Erythroblast (primary cell): ENCODE data around the gene MACROD2.
"Not testable (repeated sequence)": the region's sequence is repeated elsewhere in the genome, so short reads cannot be mapped to it uniquely, and the experiment has no call there.

Experiments used
- DNase-seq, 2 experiments: peaks; one replicate each; lab custom pipeline; 2025; lab: John Stamatoyannopoulos, UW
- GATA1 ChIP-seq: IDR thresholded peaks from 2 replicates; pipeline ENCODE4 v1.6.1; 2011; ENCODE audit warnings: low read depth, mild to moderate bottlenecking, control low read depth, low read length, moderate library complexity
- POLR2A ChIP-seq: IDR thresholded peaks from 2 replicates; pipeline ENCODE4 v1.6.1; 2011; ENCODE audit warnings: mild to moderate bottlenecking, low read length

Gene MACROD2

DNA sequence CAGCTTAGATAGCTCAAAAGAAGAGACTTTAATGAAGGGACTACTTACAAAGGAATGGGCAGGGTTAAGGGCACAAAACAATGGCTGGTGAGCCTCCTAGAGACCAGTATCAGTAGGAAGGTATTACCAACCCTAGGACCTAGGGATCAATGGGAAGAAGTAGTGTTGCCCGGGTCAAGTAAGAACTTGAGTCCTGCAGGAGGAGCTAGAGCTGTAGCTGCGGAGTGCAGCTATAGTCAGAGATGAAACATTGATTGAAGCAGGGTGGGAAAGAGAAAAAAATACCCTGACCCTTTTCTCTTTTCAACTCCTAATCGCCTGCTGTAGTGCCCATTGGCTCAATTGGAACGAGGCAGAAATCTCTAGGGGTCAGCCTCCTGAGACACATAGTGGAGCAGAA, 198.1 kb downstream of the MACROD2 start:
- no peak for TF ChIP-seq GATA1
- no peak for TF ChIP-seq POLR2A
- DNase-seq: no peak

DNA sequence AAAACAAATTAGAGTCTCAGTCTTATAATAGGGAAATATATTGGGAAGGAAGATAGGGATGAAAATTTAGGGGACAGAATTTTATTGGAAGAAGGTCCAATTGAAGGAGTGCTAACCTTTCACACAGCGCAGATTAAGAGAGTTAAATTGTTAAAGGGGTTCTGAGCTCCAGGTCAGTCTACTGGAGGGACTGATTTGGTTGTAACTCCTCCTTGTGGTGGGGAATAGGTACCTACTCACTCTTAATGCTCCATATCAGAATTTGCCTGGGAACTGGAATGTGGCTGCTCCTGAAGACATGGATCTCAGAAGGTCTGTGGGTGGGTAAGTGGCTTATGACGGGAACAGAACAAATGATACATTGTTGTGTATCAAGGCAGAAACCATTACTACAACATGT, 198.6 kb downstream of the MACROD2 start:
- TF ChIP-seq POLR2A (no peak), GATA1 (no peak)
- DNase-seq: no peak

DNA sequence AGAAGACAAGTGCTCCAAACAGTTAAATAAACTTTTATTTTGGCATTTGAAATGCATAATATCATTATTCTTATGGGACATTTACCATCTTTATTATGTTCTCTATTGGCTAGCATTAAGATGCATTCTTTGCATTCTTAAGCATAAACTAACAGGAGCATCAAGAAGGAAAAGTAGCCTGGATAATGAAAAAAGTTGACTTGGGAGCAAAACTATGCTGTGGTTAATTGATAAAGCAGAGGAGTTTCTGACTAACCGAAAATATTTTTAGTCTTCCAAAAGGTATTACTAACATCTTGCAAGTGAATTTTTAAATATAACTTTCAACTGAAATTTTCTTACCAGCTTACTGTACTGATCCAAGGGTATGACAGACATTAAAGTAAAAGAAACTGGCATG, 201.8 kb downstream of the MACROD2 start:
- TF ChIP-seq POLR2A (no peak), GATA1 (no peak)
- no peak for DNase-seq

GRCh38 chr20:14198416-14198815, 203.1 kb downstream of the MACROD2 start:
- no peak for TF ChIP-seq POLR2A
- TF ChIP-seq GATA1: no peak
- no peak for DNase-seq

GRCh38 chr20:14199111-14199510, 203.8 kb downstream of the MACROD2 start:
- no peak for DNase-seq
- no peak for TF ChIP-seq POLR2A

GRCh38 chr20:14203657-14204056, 208.3 kb downstream of the MACROD2 start:
- TF ChIP-seq POLR2A (no peak), GATA1 (no peak)

GRCh38 chr20:14207591-14207990, 212.3 kb downstream of the MACROD2 start:
- no peak for TF ChIP-seq POLR2A
- TF ChIP-seq GATA1: no peak
- no peak for DNase-seq

More at GRCh38 chr20:14203657-14204056, 208.3 kb downstream of the MACROD2 start:
- no peak for DNase-seq

DNA sequence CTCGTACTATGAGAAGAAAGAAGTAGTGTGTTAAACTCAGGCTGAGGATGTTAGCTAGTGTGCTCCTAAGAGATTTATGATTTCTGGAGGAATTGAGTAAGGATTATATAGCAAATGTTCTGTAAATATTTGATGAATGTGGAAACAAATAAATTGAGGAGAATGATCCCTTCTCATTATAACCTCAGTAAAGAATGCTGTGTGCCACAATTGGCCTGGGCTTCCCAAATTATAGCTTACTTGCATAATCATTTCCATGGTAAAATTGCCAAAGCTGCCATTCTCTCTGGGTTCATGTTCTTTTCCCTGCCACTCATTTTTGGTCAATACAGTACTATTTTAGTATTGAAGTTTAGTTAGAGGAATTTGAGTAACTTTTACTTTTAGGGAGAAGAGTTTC, 213.6 kb downstream of the MACROD2 start:
- TF ChIP-seq GATA1 (no peak), POLR2A (no peak)
- DNase-seq: no peak

GRCh38 chr20:14210146-14210545, 214.8 kb downstream of the MACROD2 start:
- no peak for DNase-seq
- TF ChIP-seq POLR2A: no peak
- TF ChIP-seq GATA1: no peak

DNA sequence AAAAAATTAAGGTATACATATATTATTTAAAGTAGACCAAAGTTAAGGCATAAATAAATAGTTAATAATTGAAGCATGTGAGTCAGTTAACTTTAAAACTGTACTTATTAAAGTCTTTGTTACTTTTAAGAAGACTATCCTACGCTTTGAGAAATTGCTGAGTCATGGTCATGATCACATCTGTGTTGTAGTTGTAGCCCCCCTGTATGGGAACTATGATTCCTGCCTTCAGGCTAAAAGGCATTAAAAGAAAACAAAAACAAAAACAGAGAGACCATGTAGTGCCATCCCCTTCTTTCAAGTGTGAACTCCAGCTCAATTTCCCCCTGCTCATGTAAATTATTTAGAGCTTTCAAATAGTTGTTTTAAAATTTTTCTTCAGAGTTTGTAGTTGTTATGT, 218.7 kb downstream of the MACROD2 start:
- TF ChIP-seq POLR2A (no peak), GATA1 (no peak)
- no peak for DNase-seq

GRCh38 chr20:14215880-14216279, 220.6 kb downstream of the MACROD2 start:
- not testable (repeated sequence) for DNase-seq

- no peak for DNase-seq
- no peak for TF ChIP-seq POLR2A
- no peak for TF ChIP-seq GATA1
These were observed 224.6 kb downstream of the MACROD2 start for GRCh38 chr20:14219801-14220461.

DNA sequence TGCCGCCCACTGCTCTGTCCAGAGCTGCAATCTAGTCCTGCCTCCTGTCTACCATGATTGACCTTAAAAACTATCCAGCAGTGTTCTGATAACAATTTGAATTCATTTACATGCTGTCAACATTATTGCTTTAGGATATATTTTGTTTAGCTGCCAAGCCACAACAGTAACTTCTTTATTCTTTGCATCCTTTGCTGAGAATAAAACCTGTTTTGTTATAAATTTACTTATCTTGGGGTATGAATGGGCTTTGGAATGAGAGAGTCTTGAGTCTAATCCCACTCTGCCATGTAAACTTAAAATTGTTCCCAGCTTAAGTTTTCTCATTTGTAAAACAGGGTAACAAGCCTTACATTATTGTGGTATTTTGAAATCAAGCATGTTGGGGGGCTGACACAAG, 225.7 kb downstream of the MACROD2 start:
- DNase-seq: no peak
- TF ChIP-seq POLR2A: no peak
- no peak for TF ChIP-seq GATA1

DNA sequence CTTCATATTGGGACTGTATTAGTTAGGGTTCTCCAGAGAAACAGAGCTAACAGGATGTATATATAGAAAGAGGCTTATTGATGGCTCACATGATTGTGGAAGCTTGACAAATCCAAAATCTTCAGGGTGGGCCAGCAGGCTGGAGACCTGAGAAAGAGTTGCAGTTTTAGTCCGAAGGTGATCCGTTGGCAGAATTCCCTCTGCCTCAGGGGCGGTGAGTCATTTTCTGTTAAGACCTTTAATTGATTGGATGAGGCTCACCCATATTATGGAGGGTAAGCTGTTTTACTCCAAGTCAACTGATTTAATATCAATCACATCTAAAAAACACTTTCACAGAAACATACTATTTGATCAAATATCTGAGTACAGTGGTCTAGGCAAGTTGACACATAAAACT, 228.5 kb downstream of the MACROD2 start:
- TF ChIP-seq POLR2A (no peak), GATA1 (no peak)
- no peak for DNase-seq

DNA sequence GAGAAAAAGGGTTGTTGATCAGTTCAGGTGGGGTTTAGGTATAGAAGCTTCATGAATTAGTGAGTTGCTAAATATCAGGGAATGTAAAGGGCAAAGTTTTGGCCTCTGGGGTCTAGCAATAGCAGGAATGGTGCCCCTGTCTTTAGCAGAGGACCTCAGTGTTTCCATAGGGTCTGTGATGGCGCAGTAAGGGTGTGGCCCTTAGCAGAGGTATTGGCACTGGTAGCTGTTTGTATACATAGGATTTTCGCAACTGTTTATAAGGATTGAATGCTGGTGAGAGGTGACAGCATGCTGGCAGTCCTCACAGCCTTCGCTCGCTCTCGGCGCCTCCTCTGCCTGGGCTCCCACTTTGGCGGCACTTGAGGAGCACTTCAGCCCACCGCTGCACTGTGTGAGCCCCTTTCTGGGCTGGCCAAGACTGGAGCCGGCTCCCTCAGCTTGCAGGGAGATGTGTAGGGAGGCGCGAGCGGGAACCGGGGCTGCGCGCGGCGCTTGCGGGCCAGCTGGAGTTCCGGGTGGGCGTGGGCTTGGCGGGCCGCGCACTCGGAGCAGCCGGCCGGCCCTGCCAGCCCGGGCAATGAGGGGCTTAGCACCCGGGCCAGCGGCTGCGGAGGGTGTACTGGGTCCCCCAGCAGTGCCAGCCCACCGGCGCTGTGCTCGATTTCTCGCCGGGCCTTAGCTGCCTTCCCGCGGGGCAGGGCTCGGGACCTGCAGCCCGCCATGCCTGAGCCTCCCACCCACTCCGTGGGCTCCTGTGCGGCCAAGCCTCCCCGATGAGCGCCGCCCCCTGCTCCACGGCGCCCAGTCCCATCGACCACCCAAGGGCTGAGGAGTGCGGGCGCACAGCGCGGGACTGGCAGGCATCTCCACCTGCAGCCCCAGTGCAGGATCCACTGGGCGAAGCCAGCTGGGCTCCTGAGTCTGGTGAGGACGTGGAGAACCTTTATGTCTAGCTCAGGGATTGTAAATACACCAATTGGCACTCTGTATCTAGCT, 231.0 kb downstream of the MACROD2 start:
- not testable (repeated sequence) for DNase-seq
